Glutamatergic neuron (in vitro differentiated cells): ENCODE data around the gene C19orf73. TPM values are rescaled to one million over a fixed set of nuclear protein-coding genes. Genes with fewer than 3 reads are reported as not detected.

ENCODE experiments used
- DNase-seq: peaks from one replicate; pipeline ENCODE4 v3.0.0; 2022
- H3K27ac Mint-ChIP-seq: one replicate; pipeline ENCODE4 v1.8.0; 2020; ENCODE audit warnings: mild to moderate bottlenecking, mixed read lengths, inconsistent platforms; ENCODE audit not compliant: unreplicated experiment
- H3K27me3 Mint-ChIP-seq: one replicate; pipeline ENCODE4 v1.8.0; 2020; ENCODE audit warnings: mild to moderate bottlenecking, moderate library complexity, mixed read lengths, inconsistent platforms; ENCODE audit not compliant: unreplicated experiment
- H3K36me3 Mint-ChIP-seq: one replicate; pipeline ENCODE4 v1.8.0; 2020; ENCODE audit warnings: mild to moderate bottlenecking, mixed read lengths, inconsistent platforms; ENCODE audit not compliant: unreplicated experiment
- H3K4me1 Mint-ChIP-seq: one replicate; pipeline ENCODE4 v1.8.0; 2020; ENCODE audit warnings: mild to moderate bottlenecking, low read depth, mixed read lengths, inconsistent platforms; ENCODE audit not compliant: unreplicated experiment
- H3K4me3 Mint-ChIP-seq: one replicate; pipeline ENCODE4 v1.8.0; 2020; ENCODE audit warnings: mild to moderate bottlenecking, mixed read lengths, inconsistent platforms; ENCODE audit not compliant: unreplicated experiment
- H3K9me3 Mint-ChIP-seq: one replicate; pipeline ENCODE4 v1.8.0; 2020; ENCODE audit warnings: mild to moderate bottlenecking, moderate library complexity, mixed read lengths, inconsistent platforms; ENCODE audit not compliant: unreplicated experiment
- CTCF ChIP-seq: fragments of 200-600 bp; sonication (generic); IDR thresholded peaks from one replicate; pipeline ENCODE4 v1.5.0; 2021; ENCODE audit not compliant: partially characterized antibody, unreplicated experiment
- total RNA-seq: library from RNA; stranded (reverse); fragmentation: NEBNext Ultra II Directional; extraction: Animal tissue kit (Norgen Biotek cat#: 25700); gene quantifications from one replicate; pipeline ENCODE4 v1.2.1, GENCODE V29; 2021; ENCODE audit not compliant: unreplicated experiment

Gene C19orf73
- total RNA-seq, 1 donor from 2014 or later = 3.2 TPM

- DNase-seq = no peak
- peak overlapping the region; percentile 1 for H3K4me3 Mint-ChIP-seq
- peaks cover 6% of the 10 kb centered on the region for H3K36me3 Mint-ChIP-seq
- TF ChIP-seq CTCF = no peak
- peaks cover 31% of the 10 kb centered on the region for H3K4me1 Mint-ChIP-seq
- peaks cover 18% of the 10 kb centered on the region for H3K27me3 Mint-ChIP-seq
- H3K9me3 Mint-ChIP-seq = peaks cover 15% of the 10 kb centered on the region
- H3K27ac Mint-ChIP-seq = no peak overlapping the region
These were observed 8.4 kb downstream of the C19orf73 start for GRCh38 chr19:49110567-49110966.

DNA sequence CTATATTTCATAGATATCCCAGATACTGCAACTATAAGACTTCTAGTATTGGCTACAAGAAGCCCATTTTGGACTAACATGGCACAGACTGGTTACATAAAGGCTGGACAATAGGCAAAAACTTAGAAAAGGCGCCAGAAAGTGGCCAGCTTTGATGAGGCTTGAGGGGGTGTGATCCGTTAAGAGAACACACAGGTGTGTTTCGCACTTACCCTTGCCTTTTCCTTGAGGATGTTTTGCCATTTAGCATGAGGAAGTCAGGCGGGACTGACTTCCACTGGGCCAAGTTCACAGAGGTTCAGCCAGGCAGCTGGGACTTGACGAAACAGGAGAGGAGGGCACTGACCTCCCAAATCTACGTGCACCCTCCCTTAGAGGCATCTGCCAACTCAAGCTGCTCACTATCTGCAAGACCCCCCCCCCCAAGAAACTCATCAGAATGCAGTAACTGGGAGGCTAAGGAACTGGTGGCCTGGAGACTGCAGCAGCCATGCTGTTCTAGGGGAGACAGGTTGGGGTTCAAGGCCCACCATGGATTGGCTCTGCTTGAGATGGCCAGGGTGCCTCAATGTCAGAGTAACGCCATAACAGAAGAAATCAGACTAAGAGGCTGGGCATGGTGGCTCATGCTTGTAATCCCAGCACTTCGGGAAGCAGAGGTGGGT, 9.2 kb downstream of the C19orf73 start:
- no peak overlapping the region for H3K4me3 Mint-ChIP-seq
- no peak for DNase-seq
- TF ChIP-seq CTCF = no peak
- H3K9me3 Mint-ChIP-seq = peaks cover 22% of the 10 kb centered on the region
- H3K36me3 Mint-ChIP-seq = peaks cover 6% of the 10 kb centered on the region
- H3K4me1 Mint-ChIP-seq = peaks cover 38% of the 10 kb centered on the region
- H3K27ac Mint-ChIP-seq = peak overlapping the region; percentile 45
- peaks cover 22% of the 10 kb centered on the region for H3K27me3 Mint-ChIP-seq

DNA sequence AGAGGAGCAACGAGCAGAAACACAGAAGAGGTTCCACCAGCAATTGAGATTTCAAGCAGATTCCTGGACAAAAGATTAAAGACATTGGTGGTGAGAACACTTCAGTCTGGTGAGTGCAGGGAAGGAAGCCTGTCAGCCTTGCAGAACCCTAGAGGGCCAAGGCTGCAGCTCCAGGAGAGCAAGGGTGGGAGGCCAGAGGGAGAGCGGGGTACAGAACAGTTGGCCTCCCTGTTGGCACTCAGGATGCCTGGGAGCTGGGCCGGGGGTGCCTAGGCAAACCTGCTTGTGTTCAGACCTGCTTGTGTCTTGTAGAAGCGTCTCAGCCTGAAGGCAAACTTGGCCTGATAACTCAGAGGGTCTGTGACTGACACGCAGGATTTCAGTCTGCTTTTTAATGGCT, 9.9 kb downstream of the C19orf73 start:
- H3K9me3 Mint-ChIP-seq = peaks cover 28% of the 10 kb centered on the region
- H3K4me3 Mint-ChIP-seq = peak overlapping the region; percentile 52
- peaks cover 43% of the 10 kb centered on the region for H3K4me1 Mint-ChIP-seq
- H3K27ac Mint-ChIP-seq = peak overlapping the region; percentile 45
- peaks cover 28% of the 10 kb centered on the region for H3K27me3 Mint-ChIP-seq
- H3K36me3 Mint-ChIP-seq = peaks cover 6% of the 10 kb centered on the region
- TF ChIP-seq CTCF = no peak
- DNase-seq = no peak

GRCh38 chr19:49107625-49108459, 11.1 kb downstream of the C19orf73 start:
- no peak for DNase-seq
- H3K4me1 Mint-ChIP-seq = peaks cover 42% of the 10 kb centered on the region
- TF ChIP-seq CTCF = no peak
- peak overlapping the region; percentile 89 for H3K4me3 Mint-ChIP-seq
- peaks cover 20% of the 10 kb centered on the region for H3K9me3 Mint-ChIP-seq
- peaks cover 6% of the 10 kb centered on the region for H3K36me3 Mint-ChIP-seq
- peak overlapping the region; percentile 99 for H3K27ac Mint-ChIP-seq
- peaks cover 23% of the 10 kb centered on the region for H3K27me3 Mint-ChIP-seq
